HepG2 (cell line): ENCODE data around the gene OPRL1. TPM values are rescaled to one million over a fixed set of nuclear protein-coding genes. Genes with fewer than 3 reads are reported as not detected.

Source experiments
- ARNT2 ChIP-seq: sonication (generic); formaldehyde crosslinking; IDR thresholded peaks from 2 replicates; pipeline ENCODE4 v1.8.0; 2022; ENCODE audit warnings: mild to moderate bottlenecking, low read depth, missing genetic modification reagents, moderate library complexity
- ATF7-NPFF ChIP-seq: sonication (generic); formaldehyde crosslinking; IDR thresholded peaks from 2 replicates; pipeline ENCODE4 v1.8.1; 2023; ENCODE audit warnings: mild to moderate bottlenecking, low read depth, missing genetic modification reagents, moderate library complexity
- CBX1 ChIP-seq: IDR thresholded peaks from one replicate; pipeline ENCODE4 v1.6.1; 2016; ENCODE audit warnings: antibody characterized with exemption, low read depth
- CEBPB ChIP-seq: IDR thresholded peaks from 2 replicates; pipeline ENCODE4 v1.6.1; 2011; ENCODE audit warnings: low read depth, low read length, improper control_type of control experiment, borderline replicate concordance
- FIP1L1 ChIP-seq: fragments of 200-400 bp; formaldehyde crosslinking; IDR thresholded peaks from 2 replicates; pipeline ENCODE4 v1.6.1; 2018; ENCODE audit warnings: low read depth, mild to moderate bottlenecking, low read length, moderate library complexity, borderline replicate concordance; ENCODE audit not compliant: insufficient read depth
- FLYWCH1 ChIP-seq: sonication (generic); formaldehyde crosslinking; IDR thresholded peaks from 2 replicates; pipeline ENCODE4 v1.8.1; 2023; ENCODE audit warnings: mild to moderate bottlenecking, missing genetic modification reagents
- HOXA3 ChIP-seq: sonication (generic); formaldehyde crosslinking; IDR thresholded peaks from 2 replicates; pipeline ENCODE4 v1.5.0; 2020; ENCODE audit warnings: missing genetic modification reagents
- POLR2A ChIP-seq, 2 experiments: IDR thresholded peaks; 2 replicates each; pipeline ENCODE4 v1.6.1; 2011; ENCODE audit warnings: low read depth in 2 of 2, low read length in 2 of 2, mild to moderate bottlenecking in 1 of 2, moderate library complexity in 1 of 2; ENCODE audit not compliant: insufficient read depth in 1 of 2
- RELA ChIP-seq: sonication (generic); formaldehyde crosslinking; IDR thresholded peaks from 2 replicates; pipeline ENCODE4 v1.4.0; 2020; ENCODE audit warnings: missing genetic modification reagents
- SMARCC2 ChIP-seq: fragments of 450-650 bp; IDR thresholded peaks from 2 replicates; pipeline ENCODE4 v1.6.1; 2017; ENCODE audit warnings: antibody characterized with exemption, mild to moderate bottlenecking
- ZFP36L2 ChIP-seq: sonication (generic); formaldehyde crosslinking; IDR thresholded peaks from 2 replicates; pipeline ENCODE4 v1.4.0; 2020; ENCODE audit warnings: missing genetic modification reagents
- ZNF557 ChIP-seq: sonication (generic); formaldehyde crosslinking; IDR thresholded peaks from 2 replicates; pipeline ENCODE4 v1.4.0; 2020; ENCODE audit warnings: missing genetic modification reagents
- ZNF598 ChIP-seq: sonication (generic); formaldehyde crosslinking; IDR thresholded peaks from 2 replicates; pipeline ENCODE4 v1.5.1; 2020; ENCODE audit warnings: mild to moderate bottlenecking, missing genetic modification reagents, borderline replicate concordance
- ZNF607 ChIP-seq: sonication (generic); formaldehyde crosslinking; IDR thresholded peaks from 2 replicates; pipeline ENCODE4 v1.5.1; 2020; ENCODE audit warnings: missing genetic modification reagents, mild to moderate bottlenecking, borderline replicate concordance
- ZNF746 ChIP-seq: sonication (generic); formaldehyde crosslinking; IDR thresholded peaks from 2 replicates; pipeline ENCODE4 v1.8.0; 2022; ENCODE audit warnings: mild to moderate bottlenecking, missing genetic modification reagents
- polyA plus RNA-seq, 8 experiments: library from polyadenylated mRNA; depleted of rRNA in 3 of 8; stranded (reverse) in 7 of 8; unstranded in 1 of 8; fragments of >200 nt; fragmentation: Illumina TruSeq in 4 of 8; extraction: Trizol in 4 of 8; gene quantifications; 2 replicates each; pipeline versions ENCODE4 v1.2.1 to v1.2.3, GENCODE V29; 2011 to 2016; ENCODE audit warnings: low read depth in 4 of 8, missing spikeins in 1 of 8, mixed read lengths in 1 of 8; ENCODE audit not compliant: insufficient read depth in 1 of 8
- total RNA-seq, 5 experiments: library from RNA; depleted of rRNA; stranded (reverse); fragments of >200 nt; fragmentation: Illumina TruSeq; extraction: Trizol; gene quantifications; 2 replicates each; pipeline ENCODE4 v1.2.3, GENCODE V29; 2016; ENCODE audit warnings: low read depth in 1 of 5
- TF ChIP-seq, protein P1 (sequence below): sonication (generic); formaldehyde crosslinking; IDR thresholded peaks from 2 replicates; pipeline ENCODE4 v1.5.0; 2020; ENCODE audit warnings: mild to moderate bottlenecking, missing genetic modification reagents, borderline replicate concordance
- TF ChIP-seq, protein P2 (sequence below), 2 experiments: IDR thresholded peaks; 2 replicates each; pipeline ENCODE4 v1.6.1; 2011 to 2012; ENCODE audit warnings: low read length in 2 of 2, borderline replicate concordance in 1 of 2, low read depth in 1 of 2, mild to moderate bottlenecking in 1 of 2, moderate library complexity in 1 of 2

OPRL1 gene
- total and polyA plus RNA-seq, 2 of the 13 experiments (the other 11 are each of a cell fraction or from before 2014, with no cell fraction given), result 0.35 to 0.71 TPM

GRCh38 chr20:64053841-64054661 is 25.8 kb upstream of the OPRL1 start (continued):
- TF ChIP-seq, protein P1, sequence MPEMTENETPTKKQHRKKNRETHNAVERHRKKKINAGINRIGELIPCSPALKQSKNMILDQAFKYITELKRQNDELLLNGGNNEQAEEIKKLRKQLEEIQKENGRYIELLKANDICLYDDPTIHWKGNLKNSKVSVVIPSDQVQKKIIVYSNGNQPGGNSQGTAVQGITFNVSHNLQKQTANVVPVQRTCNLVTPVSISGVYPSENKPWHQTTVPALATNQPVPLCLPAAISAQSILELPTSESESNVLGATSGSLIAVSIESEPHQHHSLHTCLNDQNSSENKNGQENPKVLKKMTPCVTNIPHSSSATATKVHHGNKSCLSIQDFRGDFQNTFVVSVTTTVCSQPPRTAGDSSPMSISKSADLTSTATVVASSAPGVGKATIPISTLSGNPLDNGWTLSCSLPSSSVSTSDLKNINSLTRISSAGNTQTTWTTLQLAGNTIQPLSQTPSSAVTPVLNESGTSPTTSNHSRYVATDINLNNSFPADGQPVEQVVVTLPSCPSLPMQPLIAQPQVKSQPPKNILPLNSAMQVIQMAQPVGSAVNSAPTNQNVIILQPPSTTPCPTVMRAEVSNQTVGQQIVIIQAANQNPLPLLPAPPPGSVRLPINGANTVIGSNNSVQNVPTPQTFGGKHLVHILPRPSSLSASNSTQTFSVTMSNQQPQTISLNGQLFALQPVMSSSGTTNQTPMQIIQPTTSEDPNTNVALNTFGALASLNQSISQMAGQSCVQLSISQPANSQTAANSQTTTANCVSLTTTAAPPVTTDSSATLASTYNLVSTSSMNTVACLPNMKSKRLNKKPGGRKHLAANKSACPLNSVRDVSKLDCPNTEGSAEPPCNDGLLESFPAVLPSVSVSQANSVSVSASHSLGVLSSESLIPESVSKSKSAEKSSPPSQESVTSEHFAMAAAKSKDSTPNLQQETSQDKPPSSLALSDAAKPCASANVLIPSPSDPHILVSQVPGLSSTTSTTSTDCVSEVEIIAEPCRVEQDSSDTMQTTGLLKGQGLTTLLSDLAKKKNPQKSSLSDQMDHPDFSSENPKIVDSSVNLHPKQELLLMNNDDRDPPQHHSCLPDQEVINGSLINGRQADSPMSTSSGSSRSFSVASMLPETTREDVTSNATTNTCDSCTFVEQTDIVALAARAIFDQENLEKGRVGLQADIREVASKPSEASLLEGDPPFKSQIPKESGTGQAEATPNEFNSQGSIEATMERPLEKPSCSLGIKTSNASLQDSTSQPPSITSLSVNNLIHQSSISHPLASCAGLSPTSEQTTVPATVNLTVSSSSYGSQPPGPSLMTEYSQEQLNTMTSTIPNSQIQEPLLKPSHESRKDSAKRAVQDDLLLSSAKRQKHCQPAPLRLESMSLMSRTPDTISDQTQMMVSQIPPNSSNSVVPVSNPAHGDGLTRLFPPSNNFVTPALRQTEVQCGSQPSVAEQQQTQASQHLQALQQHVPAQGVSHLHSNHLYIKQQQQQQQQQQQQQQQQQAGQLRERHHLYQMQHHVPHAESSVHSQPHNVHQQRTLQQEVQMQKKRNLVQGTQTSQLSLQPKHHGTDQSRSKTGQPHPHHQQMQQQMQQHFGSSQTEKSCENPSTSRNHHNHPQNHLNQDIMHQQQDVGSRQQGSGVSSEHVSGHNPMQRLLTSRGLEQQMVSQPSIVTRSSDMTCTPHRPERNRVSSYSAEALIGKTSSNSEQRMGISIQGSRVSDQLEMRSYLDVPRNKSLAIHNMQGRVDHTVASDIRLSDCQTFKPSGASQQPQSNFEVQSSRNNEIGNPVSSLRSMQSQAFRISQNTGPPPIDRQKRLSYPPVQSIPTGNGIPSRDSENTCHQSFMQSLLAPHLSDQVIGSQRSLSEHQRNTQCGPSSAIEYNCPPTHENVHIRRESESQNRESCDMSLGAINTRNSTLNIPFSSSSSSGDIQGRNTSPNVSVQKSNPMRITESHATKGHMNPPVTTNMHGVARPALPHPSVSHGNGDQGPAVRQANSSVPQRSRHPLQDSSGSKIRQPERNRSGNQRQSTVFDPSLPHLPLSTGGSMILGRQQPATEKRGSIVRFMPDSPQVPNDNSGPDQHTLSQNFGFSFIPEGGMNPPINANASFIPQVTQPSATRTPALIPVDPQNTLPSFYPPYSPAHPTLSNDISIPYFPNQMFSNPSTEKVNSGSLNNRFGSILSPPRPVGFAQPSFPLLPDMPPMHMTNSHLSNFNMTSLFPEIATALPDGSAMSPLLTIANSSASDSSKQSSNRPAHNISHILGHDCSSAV (CRISPR knock-in tag), result 0 out of 2 replicates have a peak, but pooled peaks have one; percentile 1
- no peak for TF ChIP-seq ZNF746 (CRISPR knock-in tag)
- TF ChIP-seq FIP1L1, result no peak
- no peak; the same call in 1 of the 2 replicates for TF ChIP-seq ZNF598 (CRISPR knock-in tag)
- TF ChIP-seq ATF7-NPFF (CRISPR knock-in tag), result no peak
- TF ChIP-seq CBX1, result peak; percentile 50
- TF ChIP-seq ZFP36L2 (CRISPR knock-in tag), result 0 out of 2 replicates have a peak, but pooled peaks have one; percentile 79
- TF ChIP-seq SMARCC2, result no peak
- TF ChIP-seq RELA (CRISPR knock-in tag), result peak; percentile 90; the same call in 1 of the 2 replicates
- TF ChIP-seq CEBPB, result 0 out of 2 replicates have a peak, but pooled peaks have one; percentile 12
- peak; percentile 93; the same call in 1 of the 2 replicates for TF ChIP-seq ZNF607 (CRISPR knock-in tag)
- TF ChIP-seq, protein P2, sequence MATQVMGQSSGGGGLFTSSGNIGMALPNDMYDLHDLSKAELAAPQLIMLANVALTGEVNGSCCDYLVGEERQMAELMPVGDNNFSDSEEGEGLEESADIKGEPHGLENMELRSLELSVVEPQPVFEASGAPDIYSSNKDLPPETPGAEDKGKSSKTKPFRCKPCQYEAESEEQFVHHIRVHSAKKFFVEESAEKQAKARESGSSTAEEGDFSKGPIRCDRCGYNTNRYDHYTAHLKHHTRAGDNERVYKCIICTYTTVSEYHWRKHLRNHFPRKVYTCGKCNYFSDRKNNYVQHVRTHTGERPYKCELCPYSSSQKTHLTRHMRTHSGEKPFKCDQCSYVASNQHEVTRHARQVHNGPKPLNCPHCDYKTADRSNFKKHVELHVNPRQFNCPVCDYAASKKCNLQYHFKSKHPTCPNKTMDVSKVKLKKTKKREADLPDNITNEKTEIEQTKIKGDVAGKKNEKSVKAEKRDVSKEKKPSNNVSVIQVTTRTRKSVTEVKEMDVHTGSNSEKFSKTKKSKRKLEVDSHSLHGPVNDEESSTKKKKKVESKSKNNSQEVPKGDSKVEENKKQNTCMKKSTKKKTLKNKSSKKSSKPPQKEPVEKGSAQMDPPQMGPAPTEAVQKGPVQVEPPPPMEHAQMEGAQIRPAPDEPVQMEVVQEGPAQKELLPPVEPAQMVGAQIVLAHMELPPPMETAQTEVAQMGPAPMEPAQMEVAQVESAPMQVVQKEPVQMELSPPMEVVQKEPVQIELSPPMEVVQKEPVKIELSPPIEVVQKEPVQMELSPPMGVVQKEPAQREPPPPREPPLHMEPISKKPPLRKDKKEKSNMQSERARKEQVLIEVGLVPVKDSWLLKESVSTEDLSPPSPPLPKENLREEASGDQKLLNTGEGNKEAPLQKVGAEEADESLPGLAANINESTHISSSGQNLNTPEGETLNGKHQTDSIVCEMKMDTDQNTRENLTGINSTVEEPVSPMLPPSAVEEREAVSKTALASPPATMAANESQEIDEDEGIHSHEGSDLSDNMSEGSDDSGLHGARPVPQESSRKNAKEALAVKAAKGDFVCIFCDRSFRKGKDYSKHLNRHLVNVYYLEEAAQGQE (IDR thresholded peaks at IDR 0.05; ENCODE audit: borderline replicate concordance in 1 of 2, low read depth in 1 of 2, low read length in 2 of 2), result no peak
- peak in 1 of 2 experiments; percentile 65; a peak in 2 of 4 replicates for TF ChIP-seq POLR2A (IDR thresholded peaks at IDR 0.05; ENCODE audit: insufficient read depth in 1 of 2, low read depth in 2 of 2, low read length in 2 of 2)
- TF ChIP-seq HOXA3 (CRISPR knock-in tag), result peak; percentile 85
- TF ChIP-seq ARNT2 (CRISPR knock-in tag), result peak; percentile 64
- TF ChIP-seq ZNF557 (CRISPR knock-in tag), result peak; percentile 70; the same call in 1 of the 2 replicates
- no peak for TF ChIP-seq FLYWCH1 (CRISPR knock-in tag)
